CD4-positive, alpha-beta T cell treated with Interleukin-15 for 1 hour (primary cell): Measurements from ENCODE around the gene PRR29.
"Not testable (repeated sequence)": the region's sequence is repeated elsewhere in the genome, so short reads cannot be mapped to it uniquely, and the experiment has no call there.

Source experiments
- DNase-seq: peaks from one replicate; pipeline ENCODE4 v3.0.0-alpha.2; 2020

PRR29 gene

GRCh38 chr17:63975541-63976092, 22.5 kb upstream of the PRR29 start:
- no peak for DNase-seq

- no peak for DNase-seq
Observed at GRCh38 chr17:63976702-63977101, 21.4 kb upstream of the PRR29 start.

- DNase-seq, result no peak
Observed at GRCh38 chr17:63978272-63979200, 19.6 kb upstream of the PRR29 start.

- DNase-seq, result not testable (repeated sequence)
Observed at GRCh38 chr17:63982641-63983040, 15.5 kb upstream of the PRR29 start.

GRCh38 chr17:63983320-63983719, 14.8 kb upstream of the PRR29 start:
- DNase-seq, result no peak

- no peak for DNase-seq
Observed at GRCh38 chr17:63984236-63984635, 13.9 kb upstream of the PRR29 start.

GRCh38 chr17:63984651-63985386, 13.3 kb upstream of the PRR29 start:
- DNase-seq, result peak; percentile 72

- no peak for DNase-seq
Observed at GRCh38 chr17:63985387-63986140, 12.6 kb upstream of the PRR29 start.

GRCh38 chr17:63986821-63987220, 11.3 kb upstream of the PRR29 start:
- DNase-seq, result no peak

- DNase-seq, result no peak
Observed at GRCh38 chr17:63987221-63988126, 10.7 kb upstream of the PRR29 start.

GRCh38 chr17:63988127-63988478, 10.0 kb upstream of the PRR29 start:
- no peak for DNase-seq

- no peak for DNase-seq
Observed at GRCh38 chr17:63988741-63989621, 9.2 kb upstream of the PRR29 start.

GRCh38 chr17:63989622-63990345, 8.4 kb upstream of the PRR29 start:
- no peak for DNase-seq

- no peak for DNase-seq
Observed at GRCh38 chr17:63991611-63992010, 6.5 kb upstream of the PRR29 start.

- no peak for DNase-seq
Observed at GRCh38 chr17:63993368-63993985, 4.7 kb upstream of the PRR29 start.

GRCh38 chr17:63995626-63996025, 2.5 kb upstream of the PRR29 start:
- no peak for DNase-seq

- DNase-seq, result no peak
Observed at GRCh38 chr17:63996430-63997182, 1.5 kb upstream of the PRR29 start.

- DNase-seq, result no peak
Observed at GRCh38 chr17:63997341-63998048, 656 bp upstream of the PRR29 start.
